A673 (cell line): ENCODE results near the gene FSTL1. TPM values are rescaled to one million over a fixed set of nuclear protein-coding genes. Genes with fewer than 3 reads are reported as not detected.

Experiments used
- BruUV-seq: library from RNA; stranded (reverse); fragments of 400-500 nt; replicated peaks from 2 replicates; lab custom pipeline; 2021; lab: Mats Ljungman, UMichigan
- CTCF ChIA-PET: fragments of 300-600 bp; sonication (Branson Sonifier 250); formaldehyde crosslinking; loops from one replicate; lab custom pipeline; 2022; ENCODE audit warnings: antibody characterized with exemption; lab: Charles Lee
- POLR2A ChIA-PET: fragments of 300-600 bp; sonication (Branson Sonifier 250); formaldehyde crosslinking; loops from one replicate; lab custom pipeline; 2022; ENCODE audit warnings: antibody characterized with exemption; ENCODE audit not compliant: low non-redundant PET; lab: Charles Lee
- DNase-seq: peaks from one replicate; pipeline ENCODE4 v3.0.0-alpha.2; 2015; ENCODE audit warnings: low spot score
- H3K27ac ChIP-seq: fragments of 200-600 bp; sonication (generic); 2 replicates; pipeline ENCODE4 v1.5.1; 2016; ENCODE audit warnings: mixed run types, low read depth, mild to moderate bottlenecking, mixed read lengths, antibody characterized with exemption, low read length; ENCODE audit not compliant: poor library complexity, severe bottlenecking
- H3K27me3 ChIP-seq: fragments of 200-600 bp; sonication (generic); replicated peaks from 2 replicates; pipeline ENCODE4 v1.6.1; 2017; ENCODE audit warnings: mixed run types, low read depth, mild to moderate bottlenecking, mixed read lengths, antibody characterized with exemption, low read length; ENCODE audit not compliant: insufficient read depth, poor library complexity
- H3K36me3 ChIP-seq: fragments of 200-600 bp; sonication (generic); 2 replicates; pipeline ENCODE4 v1.6.1; 2016; ENCODE audit warnings: mixed run types, mild to moderate bottlenecking, mixed read lengths, antibody characterized with exemption, low read length; ENCODE audit not compliant: insufficient read depth, poor library complexity, severe bottlenecking
- H3K4me1 ChIP-seq: fragments of 200-600 bp; sonication (generic); 2 replicates; pipeline ENCODE4 v1.6.1; 2017; ENCODE audit warnings: mixed run types, mild to moderate bottlenecking, mixed read lengths, antibody characterized with exemption, low read length; ENCODE audit not compliant: insufficient read depth, poor library complexity, severe bottlenecking
- H3K4me3 ChIP-seq: fragments of 200-600 bp; sonication (generic); 2 replicates; pipeline ENCODE4 v1.5.1; 2016; ENCODE audit warnings: low read depth, mixed run types, mild to moderate bottlenecking, mixed read lengths, low read length; ENCODE audit not compliant: poor library complexity, severe bottlenecking
- H3K9me3 ChIP-seq: fragments of 200-600 bp; sonication (generic); 2 replicates; pipeline ENCODE4 v1.6.1; 2016; ENCODE audit warnings: mixed run types, low read depth, mild to moderate bottlenecking, mixed read lengths, antibody characterized with exemption, low read length; ENCODE audit not compliant: poor library complexity, severe bottlenecking
- EZH2 ChIP-seq: fragments of 200-600 bp; sonication (generic); IDR thresholded peaks from 2 replicates; pipeline ENCODE4 v1.6.1; 2017; ENCODE audit warnings: borderline replicate concordance, low read depth, mild to moderate bottlenecking, mixed read lengths, antibody characterized with exemption, low read length; ENCODE audit not compliant: poor library complexity, severe bottlenecking
- intact Hi-C: fragments of 100-400 bp; cut with micrococcal nuclease; formaldehyde crosslinking; loops from one replicate; pipeline ENCODE4 v1.10.0; 2022; ENCODE audit not compliant: unreplicated experiment
- total RNA-seq: library from RNA; stranded (reverse); gene quantifications from 2 replicates; pipeline ENCODE4 v1.2.3, GENCODE V29; 2021
- TF ChIP-seq, protein P1 (sequence below): fragments of 300-800, 200-600 bp; sonication (generic); conservative IDR thresholded peaks from 2 replicates; pipeline ENCODE4 v1.5.1; 2017; ENCODE audit warnings: low read depth, mild to moderate bottlenecking, antibody characterized with exemption, low read length, moderate library complexity, mixed read lengths

Gene FSTL1
- total RNA-seq, 1 experiment from 2014 or later, result 122 TPM

DNA sequence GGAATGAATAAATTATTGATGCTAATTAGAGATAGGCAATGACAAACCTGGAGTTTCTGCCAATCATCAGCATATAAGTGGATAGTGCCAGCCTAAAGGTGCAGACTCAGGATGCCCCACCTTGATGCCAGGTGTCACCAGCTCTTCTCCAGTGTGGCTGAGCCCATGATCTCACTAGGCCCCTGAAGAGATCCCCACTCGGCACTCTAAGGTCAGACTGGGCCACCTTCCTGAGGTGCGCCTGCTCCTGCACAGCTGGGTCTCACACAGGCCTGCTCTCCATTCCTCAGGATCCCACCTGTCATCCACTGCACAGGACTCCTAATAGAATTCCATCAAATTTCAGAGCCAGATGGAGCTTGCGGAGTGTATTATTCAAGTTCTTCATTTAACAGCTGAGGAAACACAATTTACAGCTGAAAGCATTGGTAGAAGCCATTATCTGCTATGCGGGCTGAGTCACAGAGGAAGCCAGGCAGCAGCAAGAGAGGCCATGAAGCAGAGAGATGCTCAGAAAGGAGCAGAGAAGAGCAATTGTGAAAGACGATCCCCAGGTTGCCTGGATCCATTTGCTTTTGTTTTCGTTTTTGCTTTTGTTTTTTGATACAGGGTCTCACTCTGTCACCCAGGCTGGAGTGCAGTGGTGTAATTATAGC, 25.1 kb upstream of the FSTL1 start:
- BruUV-seq, result no TSS peak
- Histone ChIP-seq H3K4me3 (no peak overlapping the region), H3K27ac (no peak overlapping the region), H3K9me3 (no peaks in the 10 kb centered on the region), H3K27me3 (no peaks in the 10 kb centered on the region), H3K4me1 (no peaks in the 10 kb centered on the region), H3K36me3 (no peaks in the 10 kb centered on the region)
- ChIA-PET CTCF (no interaction called here), POLR2A (no interaction called here)
- intact Hi-C loops, result no loop called here
- TF ChIP-seq EZH2, result no peak
- TF ChIP-seq, protein P1, sequence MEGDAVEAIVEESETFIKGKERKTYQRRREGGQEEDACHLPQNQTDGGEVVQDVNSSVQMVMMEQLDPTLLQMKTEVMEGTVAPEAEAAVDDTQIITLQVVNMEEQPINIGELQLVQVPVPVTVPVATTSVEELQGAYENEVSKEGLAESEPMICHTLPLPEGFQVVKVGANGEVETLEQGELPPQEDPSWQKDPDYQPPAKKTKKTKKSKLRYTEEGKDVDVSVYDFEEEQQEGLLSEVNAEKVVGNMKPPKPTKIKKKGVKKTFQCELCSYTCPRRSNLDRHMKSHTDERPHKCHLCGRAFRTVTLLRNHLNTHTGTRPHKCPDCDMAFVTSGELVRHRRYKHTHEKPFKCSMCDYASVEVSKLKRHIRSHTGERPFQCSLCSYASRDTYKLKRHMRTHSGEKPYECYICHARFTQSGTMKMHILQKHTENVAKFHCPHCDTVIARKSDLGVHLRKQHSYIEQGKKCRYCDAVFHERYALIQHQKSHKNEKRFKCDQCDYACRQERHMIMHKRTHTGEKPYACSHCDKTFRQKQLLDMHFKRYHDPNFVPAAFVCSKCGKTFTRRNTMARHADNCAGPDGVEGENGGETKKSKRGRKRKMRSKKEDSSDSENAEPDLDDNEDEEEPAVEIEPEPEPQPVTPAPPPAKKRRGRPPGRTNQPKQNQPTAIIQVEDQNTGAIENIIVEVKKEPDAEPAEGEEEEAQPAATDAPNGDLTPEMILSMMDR, result no peak
- no peak for DNase-seq

GRCh38 chr3:120473896-120474675, 23.3 kb upstream of the FSTL1 start:
- no peaks in the 10 kb centered on the region for H3K9me3 ChIP-seq
- no peaks in the 10 kb centered on the region for H3K4me1 ChIP-seq
- no TSS peak for BruUV-seq
- H3K4me3 ChIP-seq, result no peak overlapping the region
- intact Hi-C loops, result no loop called here
- no peaks in the 10 kb centered on the region for H3K36me3 ChIP-seq
- no peaks in the 10 kb centered on the region for H3K27me3 ChIP-seq
- DNase-seq, result no peak
- no peak overlapping the region for H3K27ac ChIP-seq
- no peak for TF ChIP-seq EZH2
- TF ChIP-seq, protein P1, result no peak
- ChIA-PET CTCF (no interaction called here), POLR2A (no interaction called here)

GRCh38 chr3:120473389-120473788, 22.6 kb upstream of the FSTL1 start:
- TF ChIP-seq, protein P1, result no peak
- TF ChIP-seq EZH2, result no peak
- Histone ChIP-seq H3K9me3 (no peaks in the 10 kb centered on the region), H3K4me3 (no peak overlapping the region), H3K36me3 (no peaks in the 10 kb centered on the region), H3K4me1 (no peaks in the 10 kb centered on the region), H3K27me3 (no peaks in the 10 kb centered on the region), H3K27ac (no peak overlapping the region)
- ChIA-PET CTCF (no interaction called here), POLR2A (no interaction called here)
- BruUV-seq, result no TSS peak
- DNase-seq, result no peak
- intact Hi-C loops, result no loop called here
